Neural cell (in vitro differentiated cells): ENCODE measurements around the gene HIP1. TPM values are rescaled to one million over a fixed set of nuclear protein-coding genes. Genes with fewer than 3 reads are reported as not detected.

Source experiments
- H2AFZ ChIP-seq: fragments of 200-600, 300-800 bp; sonication (generic), shearing (Covaris generic); 2 replicates; pipeline ENCODE4 v1.6.0; 2014; ENCODE audit warnings: low read depth, mild to moderate bottlenecking, antibody characterized with exemption, low read length, moderate library complexity
- H3F3A ChIP-seq: fragments of 200-600 bp; shearing (Covaris generic); 2 replicates; pipeline ENCODE4 v1.6.1; 2016; ENCODE audit warnings: mild to moderate bottlenecking, moderate library complexity, mixed read lengths, antibody characterized with exemption, low read length; ENCODE audit not compliant: insufficient read depth, poor library complexity, severe bottlenecking
- H3K27ac ChIP-seq: fragments of 200-600, 300-800 bp; sonication (generic), shearing (Covaris generic); 2 replicates; pipeline ENCODE4 v1.5.1; 2014; ENCODE audit warnings: mild to moderate bottlenecking, low read length, moderate library complexity
- H3K27me3 ChIP-seq: fragments of 300-800, 200-600 bp; sonication (generic), shearing (Covaris generic); 2 replicates; pipeline ENCODE4 v1.6.0; 2014; ENCODE audit warnings: mild to moderate bottlenecking, low read depth, low read length, moderate library complexity; ENCODE audit not compliant: insufficient read depth
- H3K36me3 ChIP-seq: fragments of 300-800, 200-600 bp; sonication (generic), shearing (Covaris generic); 2 replicates; pipeline ENCODE4 v1.5.1; 2014; ENCODE audit warnings: mild to moderate bottlenecking, antibody characterized with exemption, low read length, moderate library complexity; ENCODE audit not compliant: insufficient read depth
- H3K4me2 ChIP-seq: fragments of 300-800, 200-600 bp; sonication (generic), shearing (Covaris generic); 2 replicates; pipeline ENCODE4 v1.6.0; 2014; ENCODE audit warnings: mild to moderate bottlenecking, low read length
- H3K4me3 ChIP-seq: fragments of 300-800, 200-600 bp; sonication (generic), shearing (Covaris generic); 2 replicates; pipeline ENCODE4 v1.5.1; 2014; ENCODE audit warnings: mild to moderate bottlenecking, low read length, moderate library complexity
- H3K79me2 ChIP-seq: fragments of 200-600 bp; shearing (Covaris generic); replicated peaks from 2 replicates; pipeline ENCODE4 v1.6.0; 2014; ENCODE audit warnings: mild to moderate bottlenecking, low read length, moderate library complexity; ENCODE audit not compliant: insufficient read depth
- H3K9ac ChIP-seq: fragments of 300-800, 200-600 bp; sonication (generic), shearing (Covaris generic); 2 replicates; pipeline ENCODE4 v1.6.1; 2016; ENCODE audit warnings: mild to moderate bottlenecking, low read length, mixed read lengths
- H3K9me2 ChIP-seq: fragments of 200-600 bp; shearing (Covaris generic); 2 replicates; pipeline ENCODE4 v1.6.1; 2016; ENCODE audit warnings: mild to moderate bottlenecking, low read length, mixed read lengths; ENCODE audit not compliant: insufficient read depth
- H3K9me3 ChIP-seq: fragments of 200-600, 300-800 bp; sonication (generic), shearing (Covaris generic); 2 replicates; pipeline ENCODE4 v1.6.1; 2016; ENCODE audit warnings: mild to moderate bottlenecking, mixed run types, low read length, moderate library complexity, mixed read lengths
- H4K20me1 ChIP-seq: fragments of 200-600 bp; shearing (Covaris generic); 2 replicates; pipeline ENCODE4 v1.6.1; 2016; ENCODE audit warnings: mild to moderate bottlenecking, mixed run types; ENCODE audit not compliant: insufficient read depth
- CTCF ChIP-seq: fragments of 450-650 bp; IDR thresholded peaks from 2 replicates; pipeline ENCODE4 v1.5.1; 2014; ENCODE audit warnings: antibody characterized with exemption, mild to moderate bottlenecking, moderate library complexity; ENCODE audit not compliant: poor library complexity, severe bottlenecking
- EP300 ChIP-seq: fragments of 450-650 bp; conservative IDR thresholded peaks from 2 replicates; pipeline ENCODE4 v1.6.1; 2014; ENCODE audit warnings: antibody characterized with exemption, mild to moderate bottlenecking, moderate library complexity; ENCODE audit not compliant: poor library complexity, severe bottlenecking
- EZH2 ChIP-seq: fragments of 200-600, 300-800 bp; shearing (Covaris generic), sonication (generic); IDR thresholded peaks from 2 replicates; pipeline ENCODE4 v1.6.1; 2014; ENCODE audit warnings: antibody characterized with exemption, low read length, borderline replicate concordance, mild to moderate bottlenecking; ENCODE audit not compliant: insufficient read depth, poor library complexity, severe bottlenecking
- MXI1 ChIP-seq: fragments of 450-650 bp; conservative IDR thresholded peaks from 2 replicates; pipeline ENCODE4 v1.6.1; 2014; ENCODE audit warnings: antibody characterized with exemption, mild to moderate bottlenecking; ENCODE audit not compliant: poor library complexity, severe bottlenecking
- POLR2AphosphoS5 ChIP-seq: IDR thresholded peaks from 2 replicates; pipeline ENCODE4 v1.6.1; 2012
- RAD21 ChIP-seq: fragments of 450-650 bp; conservative IDR thresholded peaks from 2 replicates; pipeline ENCODE4 v1.6.1; 2014; ENCODE audit warnings: antibody characterized with exemption, mild to moderate bottlenecking, moderate library complexity
- REST ChIP-seq: IDR thresholded peaks from 2 replicates; pipeline ENCODE4 v1.6.1; 2012; ENCODE audit warnings: borderline replicate concordance
- SMC3 ChIP-seq: fragments of 450-650 bp; conservative IDR thresholded peaks from 2 replicates; pipeline ENCODE4 v1.6.1; 2014; ENCODE audit warnings: antibody characterized with exemption, mild to moderate bottlenecking, moderate library complexity; ENCODE audit not compliant: poor library complexity
- TAF1 ChIP-seq: IDR thresholded peaks from 2 replicates; pipeline ENCODE4 v1.6.1; 2012; ENCODE audit warnings: low read depth
- polyA plus RNA-seq: library from polyadenylated mRNA; depleted of rRNA; stranded (reverse); fragments of >200 nt; gene quantifications from 2 replicates; pipeline ENCODE4 v1.2.3, GENCODE V29; 2014

Gene HIP1
- polyA plus RNA-seq, 1 donor from 2014 or later, result 12.9 TPM

GRCh38 chr7:75546237-75547015, 192.3 kb downstream of the HIP1 start:
- no peaks in the 10 kb centered on the region for H3K36me3 ChIP-seq
- H3K79me2 ChIP-seq, result no peaks in the 10 kb centered on the region
- H3K4me3 ChIP-seq, result no peak overlapping the region
- H3K9me3 ChIP-seq, result no peaks in the 10 kb centered on the region
- no peak overlapping the region for H3K9ac ChIP-seq
- H3K4me2 ChIP-seq, result no peak overlapping the region
- H3K27me3 ChIP-seq, result no peaks in the 10 kb centered on the region
- no peak overlapping the region for H2AFZ ChIP-seq
- no peaks in the 10 kb centered on the region for H3K9me2 ChIP-seq
- H4K20me1 ChIP-seq, result no peaks in the 10 kb centered on the region
- H3F3A ChIP-seq, result no peaks in the 10 kb centered on the region
- TF ChIP-seq EZH2, result no peak
- TF ChIP-seq MXI1, result no peak
- TF ChIP-seq POLR2AphosphoS5, result no peak
- H3K27ac ChIP-seq, result no peak overlapping the region

GRCh38 chr7:75537731-75538130, 201.0 kb downstream of the HIP1 start:
- Histone ChIP-seq H4K20me1 (no peaks in the 10 kb centered on the region), H3K9ac (no peak overlapping the region), H2AFZ (no peak overlapping the region), H3K4me2 (no peak overlapping the region), H3K36me3 (no peaks in the 10 kb centered on the region), H3F3A (no peaks in the 10 kb centered on the region), H3K27ac (no peak overlapping the region), H3K9me3 (no peaks in the 10 kb centered on the region), H3K79me2 (no peaks in the 10 kb centered on the region), H3K4me3 (no peak overlapping the region), H3K9me2 (no peaks in the 10 kb centered on the region), H3K27me3 (no peaks in the 10 kb centered on the region)
- no peak for TF ChIP-seq POLR2AphosphoS5
- no peak for TF ChIP-seq RAD21
- TF ChIP-seq EP300, result no peak
- TF ChIP-seq TAF1, result no peak

- no peaks in the 10 kb centered on the region for H3K9me3 ChIP-seq
- no peaks in the 10 kb centered on the region for H3K9me2 ChIP-seq
- H3K4me3 ChIP-seq, result no peak overlapping the region
- H3K27me3 ChIP-seq, result no peaks in the 10 kb centered on the region
- no peak overlapping the region for H3K27ac ChIP-seq
- H3K36me3 ChIP-seq, result no peaks in the 10 kb centered on the region
- no peak overlapping the region for H2AFZ ChIP-seq
- TF ChIP-seq EP300, result no peak
- TF ChIP-seq TAF1, result no peak
- TF ChIP-seq POLR2AphosphoS5, result no peak
- TF ChIP-seq REST, result no peak
- no peak for TF ChIP-seq CTCF
- TF ChIP-seq MXI1, result no peak
- TF ChIP-seq SMC3, result no peak
- TF ChIP-seq RAD21, result no peak
- TF ChIP-seq EZH2, result no peak
- H3K79me2 ChIP-seq, result no peaks in the 10 kb centered on the region
- H3F3A ChIP-seq, result no peaks in the 10 kb centered on the region
- H3K9ac ChIP-seq, result no peak overlapping the region
- H3K4me2 ChIP-seq, result no peak overlapping the region
- no peaks in the 10 kb centered on the region for H4K20me1 ChIP-seq
Observed at GRCh38 chr7:75536940-75537538, 201.7 kb downstream of the HIP1 start.
